NCI-H2107 treated with DMSO at 0.1 percent for 48 hours (cell line): ENCODE results near the gene ELF2.
"Not testable (repeated sequence)": the region's sequence is repeated elsewhere in the genome, so short reads cannot be mapped to it uniquely, and the experiment has no call there.

Experiments
- DNase-seq: peaks from one replicate; lab custom pipeline; 2025; ENCODE audit not compliant: unreplicated experiment; lab: John Stamatoyannopoulos, UW

Gene ELF2

DNA sequence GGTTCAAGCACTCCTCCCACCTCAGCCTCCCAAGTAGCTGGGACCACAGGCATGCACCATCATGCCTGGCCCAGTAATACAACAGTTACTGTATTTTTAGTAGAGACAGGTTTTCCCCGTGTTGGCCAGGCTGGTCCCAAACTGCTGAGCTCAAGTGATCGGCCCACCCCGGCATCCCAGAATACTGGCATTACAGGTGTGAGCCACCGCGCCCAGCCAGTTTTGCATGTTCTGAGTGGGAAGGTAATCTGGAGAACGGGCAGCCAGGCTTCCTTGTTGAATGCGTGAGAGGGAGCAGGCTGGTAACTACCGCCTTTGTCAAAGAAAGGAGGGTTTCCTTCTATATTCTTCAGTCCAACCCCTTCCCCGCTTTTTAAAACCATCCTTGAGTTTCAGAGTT is 152.3 kb downstream of the ELF2 start:
- DNase-seq: no peak

DNA sequence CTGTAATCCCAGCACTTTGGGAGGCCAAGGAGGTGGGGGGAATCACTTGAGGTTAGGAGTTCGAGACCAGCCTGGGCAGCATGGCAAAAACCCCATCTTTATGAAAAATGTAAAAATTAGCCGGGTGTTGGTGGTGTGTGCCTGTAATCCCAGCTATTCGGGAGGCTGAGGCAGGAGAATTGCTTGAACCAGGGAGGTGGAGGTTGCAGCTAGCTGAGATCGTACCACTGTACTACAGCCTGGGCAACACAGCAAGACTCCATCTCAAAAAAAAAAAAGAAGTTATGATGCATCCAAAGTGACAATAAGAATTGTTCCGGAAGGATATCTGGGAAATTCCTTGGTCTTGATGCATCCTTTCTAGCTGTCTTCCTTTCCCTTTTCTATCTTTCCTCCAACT is 154.2 kb downstream of the ELF2 start:
- DNase-seq: no peak

DNA sequence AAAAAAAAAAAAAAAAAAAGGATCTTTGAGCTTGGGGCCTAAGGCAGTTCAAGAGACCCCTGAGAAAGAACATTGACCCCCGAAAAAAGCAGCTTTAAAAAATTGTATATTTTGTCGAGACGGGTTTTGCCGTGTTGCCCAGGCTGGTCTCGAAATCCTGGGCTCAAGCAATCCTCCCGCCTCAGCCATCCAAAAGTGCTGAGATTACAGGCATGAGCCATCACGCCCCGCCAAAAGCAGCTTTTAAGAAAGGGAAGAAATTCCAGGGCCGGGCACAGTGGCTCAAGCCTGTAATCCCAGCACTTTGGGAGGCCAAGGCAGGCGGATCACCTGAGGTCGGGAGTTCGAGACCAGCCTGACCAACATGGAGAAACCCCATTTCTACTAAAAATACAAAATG is 155.9 kb downstream of the ELF2 start:
- not testable (repeated sequence) for DNase-seq

- DNase-seq: no peak
Measured at GRCh38 chr4:139020384-139020783, 156.6 kb downstream of the ELF2 start.

DNA sequence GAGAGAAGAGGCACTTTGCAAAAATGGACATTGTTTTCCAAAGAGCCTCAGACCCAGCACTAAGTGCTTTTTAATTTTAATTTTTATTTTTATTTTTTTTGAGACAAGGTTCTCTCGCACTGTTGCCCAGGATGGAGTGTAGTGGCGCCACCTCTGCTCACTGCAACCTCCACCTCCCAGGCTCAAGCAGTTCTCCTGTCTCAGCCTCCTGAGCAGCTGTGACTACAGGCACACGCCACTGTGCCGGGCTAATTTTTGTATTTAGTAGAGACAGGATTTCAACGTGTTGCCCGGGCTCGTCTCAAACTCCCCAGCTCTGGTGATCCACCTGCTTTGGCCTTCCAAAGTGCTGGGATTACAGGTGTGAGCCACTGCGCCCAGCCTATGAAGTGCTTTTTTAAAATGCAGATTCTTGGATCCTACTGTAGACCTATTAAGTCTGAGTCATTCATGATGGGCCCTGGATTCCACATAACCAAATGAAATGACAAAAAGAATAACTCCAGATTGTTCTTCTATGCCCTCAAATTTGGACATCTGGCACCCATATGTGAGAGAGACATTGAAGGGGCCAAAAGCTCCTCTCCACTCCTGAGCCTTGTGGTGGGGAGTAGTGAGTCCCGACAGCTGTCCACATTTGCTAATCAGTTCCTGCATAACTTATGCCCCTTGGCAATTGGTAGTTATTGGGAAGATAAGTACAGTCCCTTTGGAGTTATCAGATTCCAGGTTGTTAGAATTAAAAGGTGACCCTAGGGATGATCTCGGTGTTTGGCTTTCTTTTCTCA is 157.9 kb downstream of the ELF2 start:
- no peak for DNase-seq

GRCh38 chr4:139018501-139018900 is 158.5 kb downstream of the ELF2 start:
- peak; percentile 61 for DNase-seq

DNA sequence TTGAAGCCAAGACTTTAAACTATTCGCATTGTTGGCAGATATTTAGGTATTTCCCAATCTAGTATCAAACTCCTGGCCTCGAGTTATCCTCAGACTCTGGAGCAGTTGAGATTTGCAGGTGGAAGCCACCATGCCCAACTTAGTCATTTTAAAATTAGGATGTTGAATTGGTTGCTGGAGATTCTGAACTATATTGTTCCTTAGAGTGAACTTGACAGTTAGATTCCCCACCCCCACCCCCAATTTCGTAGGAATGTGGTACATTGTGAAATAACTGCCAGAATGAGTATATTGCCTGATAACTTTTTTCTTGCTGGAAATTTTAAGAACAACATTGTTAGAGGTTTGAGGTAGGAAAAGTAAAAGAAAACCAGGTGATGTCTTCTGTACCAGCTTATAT is 159.2 kb downstream of the ELF2 start:
- DNase-seq: no peak

DNA sequence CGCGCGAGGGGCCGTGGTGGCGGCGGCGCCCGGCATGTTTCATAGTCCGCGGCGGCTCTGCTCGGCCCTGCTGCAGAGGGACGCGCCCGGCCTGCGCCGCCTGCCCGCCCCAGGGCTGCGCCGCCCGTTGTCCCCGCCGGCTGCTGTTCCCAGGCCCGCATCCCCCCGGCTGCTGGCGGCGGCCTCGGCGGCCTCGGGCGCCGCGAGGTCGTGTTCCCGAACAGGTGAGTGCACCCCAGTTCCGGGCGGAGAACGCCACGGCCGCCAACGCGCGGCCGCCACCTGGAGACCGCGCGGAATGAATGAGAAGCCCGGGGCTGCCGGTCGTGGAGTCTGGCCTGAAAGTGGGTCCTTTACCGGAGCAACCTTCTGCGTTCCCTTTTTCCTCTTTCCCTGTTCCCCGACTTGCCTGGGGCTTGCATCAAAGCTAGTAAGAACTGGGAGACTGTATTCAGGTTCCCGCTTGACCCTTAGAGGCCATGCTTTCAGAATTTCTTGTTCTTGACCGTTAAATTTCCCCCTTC is 161.0 kb downstream of the ELF2 start:
- no peak for DNase-seq

- peak; percentile 53 for DNase-seq
Measured at GRCh38 chr4:139015269-139015947, 161.6 kb downstream of the ELF2 start, which contains the start of gene NOCT. TSS of gene NOCT (plus strand) at chr4:139015781. CDS start at chr4:139015982, 201 bp downstream.

GRCh38 chr4:139014371-139015268 is 162.4 kb downstream of the ELF2 start:
- no peak for DNase-seq

DNA sequence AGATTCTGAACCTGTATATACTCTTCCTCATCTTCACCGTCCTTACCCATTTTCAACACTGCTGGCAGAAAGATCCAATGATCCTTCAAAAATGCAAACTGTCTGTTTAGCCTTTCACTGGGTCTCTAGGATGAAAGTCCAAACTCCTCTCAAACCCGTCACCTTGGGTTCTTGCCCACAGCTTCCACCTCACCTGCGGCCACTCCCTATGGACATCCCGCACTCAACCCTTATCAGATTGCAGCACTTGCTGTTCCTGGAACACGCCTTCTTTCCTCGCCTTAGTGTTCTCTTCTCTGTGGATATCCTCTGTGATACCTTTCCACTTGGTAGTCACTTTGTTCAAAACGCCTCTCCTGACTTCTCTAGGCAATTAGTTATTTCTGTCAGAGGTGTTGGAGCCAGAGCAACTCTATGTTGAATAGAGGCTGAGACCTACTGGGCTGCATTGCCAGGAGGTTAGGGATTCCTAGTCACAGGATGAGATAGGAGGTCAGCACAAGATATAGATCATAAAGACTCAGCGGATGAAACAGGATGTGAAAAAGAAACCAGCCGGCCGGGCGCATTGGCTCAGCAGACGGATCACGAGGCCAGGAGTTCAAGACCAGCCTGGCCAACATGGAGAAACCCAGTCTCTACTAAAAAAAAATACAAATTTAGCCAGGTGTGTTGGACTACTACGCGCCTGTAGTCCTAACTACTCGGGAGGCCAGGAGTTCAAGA is 165.6 kb downstream of the ELF2 start:
- DNase-seq: no peak

DNA sequence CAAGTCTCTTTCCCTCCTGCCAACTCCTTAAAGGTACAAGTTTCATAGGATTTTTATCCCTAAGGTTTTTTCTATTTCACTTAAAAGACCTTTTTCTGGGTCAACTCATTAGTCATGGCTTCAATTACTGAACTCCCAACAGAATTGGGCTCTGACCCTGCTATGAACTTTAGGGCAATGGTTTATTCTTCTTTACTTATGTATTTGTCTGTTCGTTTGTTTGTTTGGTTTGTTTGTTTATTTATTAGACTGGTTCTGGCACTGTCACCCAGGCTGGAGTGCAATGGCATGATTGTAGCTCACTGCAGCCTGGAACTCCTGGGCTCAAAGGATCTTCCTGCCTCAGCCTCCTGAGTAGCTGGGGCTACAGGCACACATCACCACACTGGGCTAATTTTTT is 167.3 kb downstream of the ELF2 start:
- DNase-seq: no peak

- DNase-seq: not testable (repeated sequence)
Measured at GRCh38 chr4:139008278-139008677, 168.7 kb downstream of the ELF2 start.

DNA sequence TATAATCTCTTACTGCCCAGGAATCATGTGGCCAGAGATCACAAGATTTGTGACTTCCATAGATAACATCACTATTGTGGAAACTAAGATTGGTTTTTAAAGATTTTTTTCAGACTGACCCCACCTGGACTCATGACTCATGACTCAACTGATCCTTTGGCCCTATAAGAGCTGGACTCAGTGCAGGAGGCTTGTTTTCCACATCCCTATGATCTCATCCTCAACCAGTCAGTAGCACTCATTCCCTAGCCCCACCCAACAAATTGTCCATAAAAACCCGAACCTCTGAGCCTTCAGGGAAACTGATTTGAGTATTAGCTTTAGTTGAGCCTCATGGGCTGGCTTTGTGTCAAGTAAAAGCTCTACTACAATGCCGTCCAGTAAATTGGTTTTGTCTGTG is 169.4 kb downstream of the ELF2 start:
- DNase-seq: no peak
